Spleen (tissue), 11 donors: ENCODE data around the gene UFSP1. TPM values are rescaled to one million over a fixed set of nuclear protein-coding genes. Genes with fewer than 3 reads are reported as not detected.
A peak's percentile ranks its signal among the peaks of the same experiment; 100 is the strongest.

Experiments used
- DNase-seq: peaks from one replicate; pipeline ENCODE4 v3.0.0-alpha.2; 2020
- H3K27ac ChIP-seq, 8 donors: fragments of 200-600 bp; sonication (generic) in 7 of 8; 1 replicate in 4 of 8; 2 replicates in 4 of 8; pipeline versions ENCODE4 v1.5.0 to v1.8.0; 2016 to 2021; ENCODE audit warnings: inconsistent platforms in 4 of 8, mild to moderate bottlenecking in 4 of 8, moderate library complexity in 1 of 8
- H3K27me3 ChIP-seq, 7 donors: fragments of 200-600 bp; sonication (generic) in 6 of 7; replicated peaks in 1 of 7; 1 replicate in 4 of 7; 2 replicates in 3 of 7; pipeline versions ENCODE4 v1.5.0 to v1.8.0; 2016 to 2021; ENCODE audit warnings: inconsistent platforms in 3 of 7, mild to moderate bottlenecking in 1 of 7
- H3K36me3 ChIP-seq, 6 donors: fragments of 200-600 bp; sonication (generic) in 5 of 6; 1 replicate in 4 of 6; 2 replicates in 2 of 6; pipeline versions ENCODE4 v1.5.0 to v1.8.0; 2016 to 2021; ENCODE audit warnings: inconsistent platforms in 2 of 6
- H3K4me1 ChIP-seq, 6 donors: fragments of 200-600 bp; sonication (generic) in 5 of 6; 1 replicate in 3 of 6; 2 replicates in 3 of 6; pipeline versions ENCODE4 v1.5.0 to v1.8.0; 2016 to 2021; ENCODE audit warnings: inconsistent platforms in 3 of 6
- H3K4me3 ChIP-seq, 8 donors: fragments of 200-600 bp; sonication (generic) in 7 of 8; 1 replicate in 4 of 8; 2 replicates in 4 of 8; pipeline versions ENCODE4 v1.5.0 to v1.8.0; 2016 to 2021; ENCODE audit warnings: inconsistent platforms in 4 of 8, mild to moderate bottlenecking in 4 of 8, moderate library complexity in 2 of 8
- H3K9me3 ChIP-seq, 8 donors: fragments of 200-600 bp; sonication (generic) in 7 of 8; 1 replicate in 4 of 8; 2 replicates in 4 of 8; pipeline versions ENCODE4 v1.5.0 to v1.8.0; 2016 to 2021; ENCODE audit warnings: inconsistent platforms in 4 of 8
- CTCF ChIP-seq, 11 experiments: fragments of 200-600 bp in 7 of 11; fragments of 450-650 bp in 4 of 11; sonication (generic) in 4 of 11; IDR thresholded peaks in 8 of 11; conservative IDR thresholded peaks in 3 of 11; 1 replicate in 7 of 11; 2 replicates in 4 of 11; pipeline versions ENCODE4 v1.4.0 to v1.8.0; 2016 to 2021; ENCODE audit warnings: antibody characterized with exemption in 11 of 11, inconsistent platforms in 4 of 11, mild to moderate bottlenecking in 1 of 11
- POLR2A ChIP-seq, 3 donors: fragments of 450-650 bp; IDR thresholded peaks; one replicate each; pipeline ENCODE4 v1.5.1; 2017; ENCODE audit warnings: antibody characterized with exemption in 3 of 3, mild to moderate bottlenecking in 1 of 3
- POLR2AphosphoS5 ChIP-seq, 3 donors: sonication (generic); formaldehyde crosslinking; IDR thresholded peaks; one replicate each; pipeline ENCODE4 v1.5.1; 2017; ENCODE audit warnings: antibody characterized with exemption in 3 of 3
- WGBS, 5 donors: extraction: QIAGEN DNeasy Blood & Tissue Kit in 3 of 5; methylation state at CpG; one replicate each; pipeline versions ENCODE4 v1.1.5 to v1.1.7; 2013 to 2018; 5-methylcytosine and 5-hydroxymethylcytosine counted together
- intact Hi-C: fragments of 100-400 bp; cut with DNase I; formaldehyde crosslinking; loops from one replicate; pipeline ENCODE4 v1.15.0; 2023; ENCODE audit warnings: low total_unique reads
- polyA plus RNA-seq, 3 donors: library from polyadenylated mRNA; stranded (reverse); fragments of 200-250 nt; gene quantifications; one replicate each; pipeline ENCODE4 v1.2.1, GENCODE V29; 2013
- total RNA-seq, 7 donors: library from RNA; depleted of rRNA in 3 of 7; stranded (reverse); fragments of >200 nt in 3 of 7; fragmentation: NEBNext Ultra II Directional in 4 of 7; extraction: Animal tissue kit (Norgen Biotek cat#: 25700) in 4 of 7; gene quantifications; one replicate each; pipeline versions ENCODE4 v1.1.0 to v1.2.1, GENCODE V29; 2016 to 2021
- donor health status: healthy with polysubstance abuse.
- donor health status: DM: no; HTN: no; CAD: no; lungs with moderate emphysema.
- donor health status: DM: no; HTN: no; CAD: no.
- donor health status: Bipolar disorder and iron deficiency.
- donor health status: healthy.
- donor health status: DM: no; HTN: no; CAD: no.
- donor health status: DM: yes; HTN: yes; CAD: no.

The UFSP1 gene
- total and polyA plus RNA-seq, 10 donors: 1.3 to 6.9 (median 3.3) TPM

- peak overlapping the region in 3 of 8 donors; percentile 90 to 95 (median 92) for H3K27ac ChIP-seq
These were observed 35.2 kb downstream of the UFSP1 start for GRCh38 chr7:100854146-100854895.

GRCh38 chr7:100852048-100852872 is 37.3 kb downstream of the UFSP1 start, which contains the start of gene SLC12A9:
TSS of gene SLC12A9 (plus strand) at chr7:100852713. CDS start at chr7:100854198, 1,485 bp downstream.
- WGBS, 5 donors: 0 to 1% (median 0%) methylated on average over 36 to 71 of the region's 71 CpGs
- peak; percentile 97 for DNase-seq
- H3K4me1 ChIP-seq: peaks cover 12 to 59% (median 32%) of the 10 kb centered on the region in 6 donors
- TF ChIP-seq CTCF (IDR thresholded peaks at IDR 0.05 in 8 of 11, conservative IDR thresholded peaks at IDR 0.05 in 3 of 11) (peak; percentile 85 to 97 (median 94)), POLR2AphosphoS5 (IDR thresholded peaks at IDR 0.05) (peak; percentile 43 to 84 (median 73)), POLR2A (IDR thresholded peaks at IDR 0.05) (peak in 1 of 3 donors; percentile 25)
- peaks cover 0 to 34% (median 11%) of the 10 kb centered on the region in 6 donors for H3K36me3 ChIP-seq
- peak within 1 kb of the TSS; percentile 57 to 95 (median 83) for H3K27ac ChIP-seq
- H3K9me3 ChIP-seq: no peaks in the 10 kb centered on the region
- intact Hi-C loops: loop anchor here (10.0 kb wide), 1 partner anchor 147 kb away; the partner anchor contains the start of gene POP7
- no peaks in the 10 kb centered on the region for H3K27me3 ChIP-seq
- peak within 1 kb of the TSS; percentile 79 to 96 (median 86) for H3K4me3 ChIP-seq

More at GRCh38 chr7:100854146-100854895, 35.2 kb downstream of the UFSP1 start:
- intact Hi-C loops: loop anchor here (10.0 kb wide), 1 partner anchor 150 kb away; the partner anchor contains the start of gene POP7
- peak overlapping the region in 2 of 8 donors; percentile 87 to 96 for H3K4me3 ChIP-seq
- TF ChIP-seq POLR2A (IDR thresholded peaks at IDR 0.05): no peak
- TF ChIP-seq CTCF (IDR thresholded peaks at IDR 0.05 in 8 of 11, conservative IDR thresholded peaks at IDR 0.05 in 3 of 11): no peak
- TF ChIP-seq POLR2AphosphoS5 (IDR thresholded peaks at IDR 0.05): no peak
- H3K9me3 ChIP-seq: no peaks in the 10 kb centered on the region
- no peaks in the 10 kb centered on the region for H3K27me3 ChIP-seq
- DNase-seq: peak; percentile 78
- peaks cover 12 to 64% (median 32%) of the 10 kb centered on the region in 6 donors for H3K4me1 ChIP-seq
- H3K36me3 ChIP-seq: peaks cover 0 to 55% (median 24%) of the 10 kb centered on the region in 6 donors
- 91 to 96% (median 93%) methylated on average over 13 to 14 of the region's 14 CpGs for WGBS, 5 donors

- no peaks in the 10 kb centered on the region for H3K36me3 ChIP-seq
- H3K27me3 ChIP-seq: no peaks in the 10 kb centered on the region
- H3K4me3 ChIP-seq: no peak overlapping the region
- TF ChIP-seq POLR2AphosphoS5 (IDR thresholded peaks at IDR 0.05): no peak
- H3K27ac ChIP-seq: no peak overlapping the region
- H3K9me3 ChIP-seq: no peaks in the 10 kb centered on the region
- intact Hi-C loops: no loop called here
- H3K4me1 ChIP-seq: peaks cover 7 to 14% (median 10%) of the 10 kb centered on the region in 6 donors
- WGBS, 5 donors: 93 to 96% (median 95%) methylated on average over 4 of the region's 4 CpGs
- no peak for DNase-seq
These were observed 42.2 kb downstream of the UFSP1 start for GRCh38 chr7:100847360-100847759.

GRCh38 chr7:100840470-100841100 is 48.9 kb downstream of the UFSP1 start:
- Histone ChIP-seq H3K27ac (peak overlapping the region in 1 of 8 donors; percentile 2), H3K27me3 (no peaks in the 10 kb centered on the region), H3K36me3 (no peaks in the 10 kb centered on the region), H3K4me1 (peaks cover 8 to 26% (median 20%) of the 10 kb centered on the region in 6 donors), H3K9me3 (no peaks in the 10 kb centered on the region), H3K4me3 (no peak overlapping the region)
- peak; percentile 10 for DNase-seq
- intact Hi-C loops: no loop called here
- 71 to 87% (median 77%) methylated on average over 8 of the region's 8 CpGs for WGBS, 5 donors
- TF ChIP-seq CTCF (IDR thresholded peaks at IDR 0.05 in 8 of 11, conservative IDR thresholded peaks at IDR 0.05 in 3 of 11) (no peak), POLR2A (IDR thresholded peaks at IDR 0.05) (no peak), POLR2AphosphoS5 (IDR thresholded peaks at IDR 0.05) (no peak)
